HG03280 (cell line): ENCODE results near the gene MRGPRG.
"Not testable (repeated sequence)": the region's sequence is repeated elsewhere in the genome, so short reads cannot be mapped to it uniquely, and the experiment has no call there.

ENCODE experiments used
- ATAC-seq: cut with Tn5 transposase; IDR thresholded peaks from one replicate; pipeline ENCODE4 v1.9.1; 2021; ENCODE audit warnings: mild to moderate bottlenecking, moderate library complexity; ENCODE audit not compliant: unreplicated experiment

Gene MRGPRG, protein sequence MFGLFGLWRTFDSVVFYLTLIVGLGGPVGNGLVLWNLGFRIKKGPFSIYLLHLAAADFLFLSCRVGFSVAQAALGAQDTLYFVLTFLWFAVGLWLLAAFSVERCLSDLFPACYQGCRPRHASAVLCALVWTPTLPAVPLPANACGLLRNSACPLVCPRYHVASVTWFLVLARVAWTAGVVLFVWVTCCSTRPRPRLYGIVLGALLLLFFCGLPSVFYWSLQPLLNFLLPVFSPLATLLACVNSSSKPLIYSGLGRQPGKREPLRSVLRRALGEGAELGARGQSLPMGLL

GRCh38 chr11:3218483-3219280, at the start of gene MRGPRG:
Gene MRGPRG, minus strand, starts transcription at chr11:3218813. Its CDS starts 0 bp downstream, at chr11:3218813.
- no peak for ATAC-seq

GRCh38 chr11:3262548-3262947, 43.9 kb upstream of the MRGPRG start:
- not testable (repeated sequence) for ATAC-seq

DNA sequence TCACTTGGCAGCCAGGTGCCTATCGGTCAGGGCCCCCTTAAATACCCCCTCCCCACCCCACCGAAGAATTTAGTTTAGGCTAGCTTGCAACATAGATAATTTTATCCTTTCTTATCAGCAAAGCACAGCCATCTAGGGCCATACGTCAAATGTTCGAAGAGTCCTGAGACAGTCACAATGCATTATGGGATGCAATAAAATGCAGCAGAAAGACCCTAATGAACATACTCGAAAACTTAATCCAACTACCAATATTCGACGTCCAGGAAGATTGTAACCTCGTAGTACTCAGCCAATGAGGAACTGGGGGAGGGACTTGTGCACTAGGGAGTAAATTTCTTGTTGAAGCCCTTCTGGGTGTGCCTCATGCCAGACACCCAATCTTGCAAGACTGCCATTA, 43.2 kb upstream of the MRGPRG start:
- ATAC-seq, result not testable (repeated sequence)

GRCh38 chr11:3257509-3257908, 38.9 kb upstream of the MRGPRG start:
- not testable (repeated sequence) for ATAC-seq

- not testable (repeated sequence) for ATAC-seq
Measured at GRCh38 chr11:3255241-3255640, 36.6 kb upstream of the MRGPRG start.

DNA sequence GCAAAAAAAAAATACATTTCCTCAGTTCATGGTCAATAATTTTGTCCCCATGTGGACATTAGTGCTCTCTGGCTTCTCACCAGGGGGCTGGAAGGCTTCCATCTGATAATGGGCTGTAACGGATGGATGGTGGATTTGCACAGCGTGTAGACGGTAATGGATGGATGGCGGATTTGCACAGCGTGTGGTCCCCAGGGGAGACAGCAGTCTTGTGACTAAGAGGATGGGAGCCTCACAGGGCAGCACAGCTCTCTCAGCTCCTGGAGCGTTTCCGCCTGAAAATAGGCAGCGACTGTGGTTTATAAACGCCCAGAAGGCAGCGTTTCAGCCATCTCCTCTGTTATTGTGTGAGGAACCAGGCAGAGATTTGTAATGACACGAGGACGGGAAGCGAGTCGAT, 36.2 kb upstream of the MRGPRG start:
- not testable (repeated sequence) for ATAC-seq

- ATAC-seq, result no peak
Measured at GRCh38 chr11:3245071-3245470, 26.5 kb upstream of the MRGPRG start.

DNA sequence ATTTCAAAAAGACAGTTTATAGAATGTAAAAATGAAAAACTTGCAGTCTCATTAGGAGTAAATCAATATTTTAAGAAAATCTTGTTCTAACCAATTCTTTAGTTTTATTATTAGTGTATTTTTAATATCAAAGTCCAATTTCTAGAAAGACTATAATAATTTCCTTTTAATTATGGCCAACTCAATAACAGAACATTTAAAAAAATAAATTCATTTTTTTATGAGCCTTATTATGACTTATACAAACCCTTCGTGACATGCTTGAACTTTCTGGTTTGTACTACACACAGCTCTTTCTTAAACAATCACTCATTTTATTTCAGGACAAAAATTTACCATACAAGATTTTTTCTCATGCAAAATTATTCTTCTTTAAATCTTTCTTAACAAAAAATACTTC, 25.3 kb upstream of the MRGPRG start:
- no peak for ATAC-seq

DNA sequence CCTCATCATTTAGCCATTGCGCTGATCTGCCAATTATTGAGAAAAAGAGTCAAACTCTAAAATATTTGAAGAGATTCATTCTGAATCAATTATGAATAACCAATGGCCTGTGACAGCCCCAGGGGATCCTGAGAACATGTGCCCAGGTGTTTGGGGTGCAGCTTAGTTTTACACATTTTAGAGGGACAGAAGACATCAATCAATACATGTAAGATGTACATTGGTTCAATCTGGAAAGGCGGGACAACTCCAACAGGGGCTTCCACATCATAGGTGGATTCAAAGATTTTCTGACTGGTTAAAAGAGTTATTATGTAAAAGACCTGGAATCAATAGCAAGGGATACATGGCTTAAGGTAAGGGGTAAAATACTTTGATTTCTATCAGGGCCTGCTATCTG, 18.5 kb upstream of the MRGPRG start:
- ATAC-seq, result no peak

DNA sequence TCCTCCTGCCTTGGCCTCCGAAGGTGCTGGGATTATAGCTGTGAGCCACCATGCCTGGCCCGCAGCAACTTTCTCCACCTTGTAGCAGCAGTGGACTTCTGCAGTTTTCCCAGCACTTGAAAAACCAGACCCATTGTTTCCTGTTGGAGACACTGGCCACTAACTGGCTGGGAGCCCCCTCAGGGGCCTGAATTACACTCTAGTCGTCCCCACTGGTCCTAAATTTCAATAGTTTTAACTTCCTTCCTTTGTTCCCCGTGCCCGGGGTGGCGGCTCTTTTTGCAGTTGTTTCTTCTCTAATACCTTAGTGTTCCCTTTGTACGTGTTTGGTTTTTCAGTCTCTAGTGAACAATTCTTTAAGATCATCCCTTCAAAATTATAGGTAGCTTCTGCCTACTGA, 16.2 kb upstream of the MRGPRG start:
- no peak for ATAC-seq

DNA sequence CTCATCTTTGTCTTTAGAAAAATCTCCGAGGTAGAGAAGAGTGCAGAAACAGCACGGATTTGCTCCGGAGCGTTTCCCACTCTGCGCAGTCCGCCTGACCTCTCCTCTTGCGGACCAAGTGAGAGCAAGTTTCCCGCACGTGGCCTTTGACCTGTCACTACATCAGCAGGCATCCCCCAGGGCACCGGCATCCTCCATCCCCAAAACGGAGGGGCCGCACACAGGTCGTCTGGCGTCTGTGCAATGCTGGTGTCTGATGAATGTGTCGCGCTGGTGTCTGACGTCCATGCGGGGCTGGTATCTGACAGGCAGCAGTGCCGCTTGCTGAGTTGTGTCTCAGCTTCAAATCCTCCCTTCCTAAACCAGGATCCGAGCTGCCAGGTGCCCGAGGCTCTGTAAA, 14.3 kb upstream of the MRGPRG start:
- ATAC-seq, result no peak

DNA sequence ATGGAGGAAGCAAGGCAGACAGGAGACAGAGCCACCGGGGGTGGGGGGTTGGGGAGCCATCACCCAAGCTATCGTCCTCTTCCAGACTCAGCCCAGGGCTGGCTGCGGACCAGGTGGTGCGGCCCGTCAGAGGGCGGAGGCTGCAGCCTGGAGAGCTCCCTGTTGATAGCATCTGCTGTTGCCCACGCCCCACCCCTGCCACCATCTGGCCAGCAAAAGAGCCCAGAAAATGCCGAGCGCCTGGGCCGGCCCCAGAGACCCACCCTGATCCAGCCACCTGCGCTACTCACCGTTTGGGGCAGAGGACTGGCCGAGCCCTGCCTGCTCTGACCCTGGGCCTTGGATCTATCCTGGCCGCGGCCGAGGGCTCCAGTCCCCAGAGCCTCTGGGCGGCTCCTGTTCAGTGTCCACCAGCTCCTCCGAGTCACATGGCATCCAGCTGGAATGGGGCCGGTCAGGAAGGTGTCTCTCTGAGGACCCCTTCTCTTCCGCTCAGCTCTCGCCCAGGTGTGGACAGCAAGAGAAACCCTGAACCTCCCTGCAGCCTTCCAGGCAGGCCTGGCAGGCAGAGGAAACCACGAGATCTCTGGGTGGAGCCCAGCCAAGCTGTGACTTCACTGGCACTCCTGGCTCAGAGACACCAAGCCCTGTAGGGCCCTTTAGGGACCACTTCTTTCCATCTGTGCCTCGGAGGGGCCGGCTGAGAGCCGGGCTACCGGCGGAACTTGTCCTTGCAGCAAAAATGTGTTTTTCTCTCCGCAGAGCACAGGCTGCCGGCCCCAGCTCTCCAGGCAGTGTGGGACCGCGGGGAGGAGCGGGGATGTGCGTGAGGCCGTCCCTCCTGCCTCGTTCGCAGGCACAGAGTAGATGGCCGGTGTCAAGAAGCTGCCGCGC, 13.5 kb upstream of the MRGPRG start, which contains the start of gene MRGPRE:
Gene MRGPRE, minus strand, starts transcription at position 567 of the 894 bp plus-strand sequence. CDS start 3,618 bp downstream, outside the sequence.
- no peak for ATAC-seq

DNA sequence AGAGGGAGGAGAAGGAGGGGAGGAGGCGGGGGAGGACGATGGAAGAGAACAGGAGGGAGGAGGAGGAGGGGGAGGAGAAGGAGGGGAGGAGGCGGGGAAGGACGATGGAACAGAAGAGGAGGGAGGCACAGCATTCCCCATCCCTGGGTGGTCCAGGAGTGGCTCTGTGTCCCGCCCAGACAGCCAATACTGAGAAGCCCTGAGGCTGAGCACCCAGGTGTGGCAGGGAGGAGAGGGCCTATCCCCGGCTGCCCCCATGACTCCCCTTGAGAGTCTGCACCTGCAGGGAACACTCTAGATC, 12.9 kb upstream of the MRGPRG start:
- no peak for ATAC-seq

DNA sequence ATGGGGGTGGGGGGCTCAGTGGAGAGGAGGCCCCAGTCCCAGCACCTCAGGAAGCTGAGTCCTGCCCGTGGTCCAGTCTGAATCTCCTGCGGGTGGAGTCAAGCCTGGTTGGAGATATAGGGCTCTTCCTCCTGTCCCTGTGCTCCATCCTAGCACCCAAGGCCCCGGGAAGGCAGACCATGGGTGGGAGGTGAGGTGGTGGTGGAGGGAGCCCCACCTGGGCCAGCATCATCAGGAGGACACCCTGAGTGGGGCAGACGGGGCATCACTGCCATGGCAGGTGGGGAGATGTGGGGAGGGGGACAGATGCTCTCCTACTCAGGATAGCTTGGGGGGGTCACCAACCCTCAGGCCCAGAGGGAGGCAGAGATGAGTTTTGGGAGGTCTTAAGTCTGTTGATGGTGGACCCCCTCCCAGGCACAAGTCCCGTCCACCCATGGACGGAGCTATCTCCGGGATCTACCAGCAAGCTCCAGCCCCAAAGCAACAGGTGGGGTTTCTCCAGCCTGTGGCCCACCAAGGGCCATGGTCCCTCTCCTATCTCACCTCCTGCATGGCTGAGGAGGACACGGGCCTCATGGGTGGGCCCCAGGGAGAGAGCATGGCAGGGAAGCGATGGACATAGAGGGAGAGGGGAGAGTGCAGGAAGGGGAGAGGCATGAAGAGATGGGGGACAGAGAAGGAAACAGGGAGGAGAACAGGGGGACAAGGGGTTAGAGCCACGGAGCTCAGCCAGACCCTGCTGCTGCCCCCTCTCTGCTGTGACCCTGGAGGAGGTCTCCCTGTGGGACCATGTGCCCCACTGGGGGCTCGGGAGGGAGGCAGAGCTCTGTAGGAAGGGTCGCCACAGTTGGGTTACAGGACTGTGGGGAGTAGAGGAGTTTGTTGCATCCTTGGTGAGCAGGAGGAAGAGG, 12.3 kb upstream of the MRGPRG start:
- ATAC-seq, result no peak

DNA sequence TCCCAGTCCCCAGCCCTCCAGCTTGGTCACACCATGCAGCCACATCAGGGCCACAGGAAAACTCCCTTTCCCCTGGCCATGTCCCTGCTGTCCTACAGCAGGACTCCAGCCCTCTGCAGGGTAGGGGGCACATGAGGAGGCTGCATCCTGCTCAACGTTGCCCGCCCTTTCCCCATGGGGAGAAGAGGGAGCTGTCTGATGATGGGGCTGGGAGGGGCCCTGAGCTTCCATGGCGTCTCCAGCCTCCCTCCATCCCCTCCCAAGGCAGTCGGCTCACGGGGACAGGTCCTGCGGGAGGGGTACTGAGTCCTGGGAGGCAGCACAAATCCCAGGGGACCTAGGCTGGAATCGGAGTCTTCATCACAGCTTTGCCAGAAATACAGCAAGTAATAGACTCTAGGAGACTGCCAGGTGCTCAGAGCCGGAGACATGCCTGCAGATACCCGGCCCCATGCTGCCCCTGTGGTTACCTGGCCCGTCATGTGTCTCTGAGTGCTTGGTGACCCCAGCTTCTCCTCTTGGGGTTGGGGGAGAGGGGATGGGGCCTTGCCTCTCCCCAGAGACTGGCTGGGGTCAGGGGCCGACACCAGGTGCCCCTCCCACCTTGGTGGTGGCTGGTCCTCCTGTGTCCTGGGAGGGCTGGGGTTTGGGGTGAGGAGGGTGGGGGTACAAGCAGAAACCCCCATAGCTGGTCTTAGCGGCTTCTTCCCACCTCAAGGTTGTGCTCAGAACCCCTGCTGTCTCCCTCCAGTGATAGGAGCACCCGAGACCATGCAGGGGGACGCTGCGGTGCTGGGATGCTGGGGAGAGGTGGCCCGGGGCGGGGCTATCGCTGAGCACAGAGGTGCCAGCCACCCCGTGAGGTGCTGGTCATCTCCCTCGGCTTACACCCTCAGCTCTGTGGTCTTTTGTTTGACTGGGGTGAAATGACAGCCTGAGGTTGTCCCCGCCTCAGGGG, 11.3 kb upstream of the MRGPRG start:
- ATAC-seq, result no peak

DNA sequence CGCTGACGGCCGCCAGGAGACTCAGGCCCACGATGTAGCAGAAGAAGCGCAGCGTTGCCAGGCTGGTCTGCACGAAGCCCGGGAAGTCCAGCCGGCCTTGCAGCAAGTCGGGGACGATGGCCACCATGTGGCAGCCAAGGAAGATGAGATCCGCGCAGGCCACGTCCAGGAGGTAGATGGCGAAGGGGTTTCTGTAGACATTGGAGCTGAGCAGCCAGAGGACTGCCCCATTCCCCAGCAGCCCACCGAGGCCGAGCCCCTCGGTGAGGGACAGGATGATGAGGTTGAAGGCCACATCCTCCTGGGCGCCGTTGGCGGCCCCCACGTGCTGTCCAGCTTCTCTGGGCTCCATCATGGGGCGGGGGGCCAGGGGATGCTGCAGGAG, 9.8 kb upstream of the MRGPRG start:
- ATAC-seq, result no peak

- no peak for ATAC-seq
Measured at GRCh38 chr11:3227568-3228444, 9.2 kb upstream of the MRGPRG start.

GRCh38 chr11:3226846-3227567, 8.4 kb upstream of the MRGPRG start:
- no peak for ATAC-seq
